Measurements from ENCODE around the gene CDH23. TPM values are rescaled to one million over a fixed set of nuclear protein-coding genes. Genes with fewer than 3 reads are reported as not detected.

CDH23 gene
- total RNA-seq, 1 experiment from 2014 or later, result 2.9 TPM

DNA sequence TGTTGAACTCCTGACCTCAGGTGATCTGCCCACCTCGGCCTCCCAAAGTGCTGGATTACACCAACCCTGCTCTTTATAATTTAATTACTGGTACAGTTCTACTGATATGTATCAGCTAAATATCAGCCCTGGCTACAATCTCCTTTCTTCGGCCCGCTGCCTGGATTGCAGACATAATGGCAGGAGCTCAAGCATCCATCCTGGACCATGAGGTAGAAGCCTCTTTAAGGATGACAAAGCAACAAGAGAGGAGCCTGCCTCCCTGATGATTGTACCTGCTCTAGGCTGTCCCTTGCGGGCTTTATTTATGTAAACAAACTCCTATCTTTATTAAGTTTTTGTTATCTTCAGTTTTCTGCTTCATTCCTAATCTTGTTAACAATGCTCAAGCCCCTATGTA, 459.9 kb downstream of the CDH23 start:
- H3K27me3 Mint-ChIP-seq (ENCODE audit: low read depth), result no peaks in the 10 kb centered on the region
- H3K9me3 Mint-ChIP-seq, result no peaks in the 10 kb centered on the region
- H3K4me1 Mint-ChIP-seq, result peaks cover 16% of the 10 kb centered on the region
- ATAC-seq (no peak), DNase-seq (ENCODE audit: low spot score) (no peak)
- TF ChIP-seq ATF2 (CRISPR knock-in tag; IDR thresholded peaks at IDR 0.05; ENCODE audit: borderline replicate concordance, low read depth) (no peak), EMX1 (CRISPR knock-in tag; IDR thresholded peaks at IDR 0.05) (no peak), ZNF317 (CRISPR knock-in tag; IDR thresholded peaks at IDR 0.05; ENCODE audit: borderline replicate concordance, low read depth) (no peak), HMGA2 (CRISPR knock-in tag; IDR thresholded peaks at IDR 0.05) (no peak), ZNF138 (CRISPR knock-in tag; conservative IDR thresholded peaks at IDR 0.05) (no peak), PRRX2 (CRISPR knock-in tag; IDR thresholded peaks at IDR 0.05) (no peak), ZNF416 (CRISPR knock-in tag; IDR thresholded peaks at IDR 0.05) (no peak)
- TF ChIP-seq, protein P1, sequence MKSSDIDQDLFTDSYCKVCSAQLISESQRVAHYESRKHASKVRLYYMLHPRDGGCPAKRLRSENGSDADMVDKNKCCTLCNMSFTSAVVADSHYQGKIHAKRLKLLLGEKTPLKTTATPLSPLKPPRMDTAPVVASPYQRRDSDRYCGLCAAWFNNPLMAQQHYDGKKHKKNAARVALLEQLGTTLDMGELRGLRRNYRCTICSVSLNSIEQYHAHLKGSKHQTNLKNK (CRISPR knock-in tag; IDR thresholded peaks at IDR 0.05), result no peak
- TF ChIP-seq, protein P2, sequence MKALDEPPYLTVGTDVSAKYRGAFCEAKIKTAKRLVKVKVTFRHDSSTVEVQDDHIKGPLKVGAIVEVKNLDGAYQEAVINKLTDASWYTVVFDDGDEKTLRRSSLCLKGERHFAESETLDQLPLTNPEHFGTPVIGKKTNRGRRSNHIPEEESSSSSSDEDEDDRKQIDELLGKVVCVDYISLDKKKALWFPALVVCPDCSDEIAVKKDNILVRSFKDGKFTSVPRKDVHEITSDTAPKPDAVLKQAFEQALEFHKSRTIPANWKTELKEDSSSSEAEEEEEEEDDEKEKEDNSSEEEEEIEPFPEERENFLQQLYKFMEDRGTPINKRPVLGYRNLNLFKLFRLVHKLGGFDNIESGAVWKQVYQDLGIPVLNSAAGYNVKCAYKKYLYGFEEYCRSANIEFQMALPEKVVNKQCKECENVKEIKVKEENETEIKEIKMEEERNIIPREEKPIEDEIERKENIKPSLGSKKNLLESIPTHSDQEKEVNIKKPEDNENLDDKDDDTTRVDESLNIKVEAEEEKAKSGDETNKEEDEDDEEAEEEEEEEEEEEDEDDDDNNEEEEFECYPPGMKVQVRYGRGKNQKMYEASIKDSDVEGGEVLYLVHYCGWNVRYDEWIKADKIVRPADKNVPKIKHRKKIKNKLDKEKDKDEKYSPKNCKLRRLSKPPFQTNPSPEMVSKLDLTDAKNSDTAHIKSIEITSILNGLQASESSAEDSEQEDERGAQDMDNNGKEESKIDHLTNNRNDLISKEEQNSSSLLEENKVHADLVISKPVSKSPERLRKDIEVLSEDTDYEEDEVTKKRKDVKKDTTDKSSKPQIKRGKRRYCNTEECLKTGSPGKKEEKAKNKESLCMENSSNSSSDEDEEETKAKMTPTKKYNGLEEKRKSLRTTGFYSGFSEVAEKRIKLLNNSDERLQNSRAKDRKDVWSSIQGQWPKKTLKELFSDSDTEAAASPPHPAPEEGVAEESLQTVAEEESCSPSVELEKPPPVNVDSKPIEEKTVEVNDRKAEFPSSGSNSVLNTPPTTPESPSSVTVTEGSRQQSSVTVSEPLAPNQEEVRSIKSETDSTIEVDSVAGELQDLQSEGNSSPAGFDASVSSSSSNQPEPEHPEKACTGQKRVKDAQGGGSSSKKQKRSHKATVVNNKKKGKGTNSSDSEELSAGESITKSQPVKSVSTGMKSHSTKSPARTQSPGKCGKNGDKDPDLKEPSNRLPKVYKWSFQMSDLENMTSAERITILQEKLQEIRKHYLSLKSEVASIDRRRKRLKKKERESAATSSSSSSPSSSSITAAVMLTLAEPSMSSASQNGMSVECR (CRISPR knock-in tag; IDR thresholded peaks at IDR 0.05; ENCODE audit: borderline replicate concordance), result no peak
- POLR2A ChIA-PET, result no interaction called here
- H3K36me3 Mint-ChIP-seq, result no peaks in the 10 kb centered on the region
- CTCF ChIA-PET, result no interaction called here
- H3K27ac Mint-ChIP-seq, result no peak overlapping the region
- no peak overlapping the region for H3K4me3 Mint-ChIP-seq

- H3K27me3 Mint-ChIP-seq (ENCODE audit: low read depth), result no peaks in the 10 kb centered on the region
- H3K4me3 Mint-ChIP-seq, result no peak overlapping the region
- no peak overlapping the region for H3K27ac Mint-ChIP-seq
- no peaks in the 10 kb centered on the region for H3K36me3 Mint-ChIP-seq
- no peak for DNase-seq (ENCODE audit: low spot score)
- ChIA-PET CTCF (interaction anchor here (0.7 kb wide), 1 partner anchor 208 kb away, joined by 3 read pairs; no protein-coding TSS in a partner anchor), POLR2A (no interaction called here)
- ATAC-seq, result no peak
- no peaks in the 10 kb centered on the region for H3K9me3 Mint-ChIP-seq
- H3K4me1 Mint-ChIP-seq, result peaks cover 11% of the 10 kb centered on the region
- TF ChIP-seq ELF4 (CRISPR knock-in tag; IDR thresholded peaks at IDR 0.05; ENCODE audit: low read depth) (no peak), USF2 (CRISPR knock-in tag; IDR thresholded peaks at IDR 0.05) (no peak), ZNF425 (CRISPR knock-in tag; conservative IDR thresholded peaks at IDR 0.05) (no peak), CREB1 (CRISPR knock-in tag; IDR thresholded peaks at IDR 0.05) (no peak), USF1 (CRISPR knock-in tag; IDR thresholded peaks at IDR 0.05) (no peak), JAZF1 (CRISPR knock-in tag; IDR thresholded peaks at IDR 0.05) (no peak), GTF2I (CRISPR knock-in tag; conservative IDR thresholded peaks at IDR 0.05) (no peak), ZSCAN18 (CRISPR knock-in tag; IDR thresholded peaks at IDR 0.05) (no peak), MYBL2 (CRISPR knock-in tag; IDR thresholded peaks at IDR 0.05) (no peak), TEAD1 (CRISPR knock-in tag; IDR thresholded peaks at IDR 0.05) (no peak), KAT7 (CRISPR knock-in tag; IDR thresholded peaks at IDR 0.05; ENCODE audit: borderline replicate concordance) (no peak), RELA (CRISPR knock-in tag; IDR thresholded peaks at IDR 0.05; ENCODE audit: borderline replicate concordance) (no peak)
- TF ChIP-seq, protein P3, sequence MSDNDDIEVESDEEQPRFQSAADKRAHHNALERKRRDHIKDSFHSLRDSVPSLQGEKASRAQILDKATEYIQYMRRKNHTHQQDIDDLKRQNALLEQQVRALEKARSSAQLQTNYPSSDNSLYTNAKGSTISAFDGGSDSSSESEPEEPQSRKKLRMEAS (CRISPR knock-in tag; IDR thresholded peaks at IDR 0.05), result no peak
Observed at GRCh38 chr10:71857934-71858890, 461.5 kb downstream of the CDH23 start.

All from WTC11 (cell line).